IMR-90 (cell line): ENCODE results near the gene MRAP. TPM values are rescaled to one million over a fixed set of nuclear protein-coding genes. Genes with fewer than 3 reads are reported as not detected.
A peak's percentile ranks its signal among the peaks of the same experiment; 100 is the strongest.

Experiments
- ATAC-seq: fragments of 200-7000 bp; cut with Tn5 transposase; 2 replicates; pipeline ENCODE4 v1.9.1; 2020; ENCODE audit warnings: low read depth, mild to moderate bottlenecking, moderate library complexity
- BruUV-seq: library from RNA; stranded (reverse); fragments of 400-500 nt; replicated peaks from 2 replicates; lab custom pipeline; 2021; lab: Mats Ljungman, UMichigan
- CTCF ChIA-PET: fragments of 300-600 bp; formaldehyde crosslinking; extraction: SDS; loops from one replicate; lab custom pipeline; 2021; ENCODE audit warnings: antibody characterized with exemption; lab: Yijun Ruan, JAX
- POLR2A ChIA-PET: fragments of 300-600 bp; sonication (Branson Sonifier 250); formaldehyde crosslinking; loops from one replicate; lab custom pipeline; 2022; ENCODE audit warnings: antibody characterized with exemption; ENCODE audit not compliant: unreplicated experiment; lab: Charles Lee
- DNase-seq: peaks from one replicate; pipeline ENCODE4 v3.0.0; 2013
- H2AFZ ChIP-seq: replicated peaks from 2 replicates; pipeline ENCODE3; 2013; ENCODE audit warnings: low read length, mild to moderate bottlenecking; ENCODE audit not compliant: poor library complexity
- H2AK5ac ChIP-seq: 2 replicates; pipeline ENCODE4 v1.6.1; 2013; ENCODE audit warnings: low read depth, low read length, inconsistent platforms
- H2AK9ac ChIP-seq: replicated peaks from 2 replicates; pipeline ENCODE3; 2013; ENCODE audit warnings: mild to moderate bottlenecking, low read depth, low read length, moderate library complexity; ENCODE audit not compliant: poor library complexity
- H2BK120ac ChIP-seq: 2 replicates; pipeline ENCODE4 v1.6.1; 2013; ENCODE audit warnings: low read depth, low read length, inconsistent platforms
- H2BK15ac ChIP-seq: 3 replicates; pipeline ENCODE4 v1.6.1; 2013; ENCODE audit warnings: low read depth, low read length, inconsistent platforms
- H2BK20ac ChIP-seq: 2 replicates; pipeline ENCODE4 v1.6.1; 2013; ENCODE audit warnings: low read depth, mild to moderate bottlenecking, inconsistent platforms, low read length, moderate library complexity
- H2BK5ac ChIP-seq: 2 replicates; pipeline ENCODE4 v1.6.1; 2013; ENCODE audit warnings: mild to moderate bottlenecking, low read depth, low read length, inconsistent platforms; ENCODE audit not compliant: poor library complexity, severe bottlenecking
- H3K14ac ChIP-seq: replicated peaks from 2 replicates; pipeline ENCODE4 v1.6.1; 2013; ENCODE audit warnings: low read depth, low read length, inconsistent platforms
- H3K18ac ChIP-seq: 2 replicates; pipeline ENCODE4 v1.6.1; 2013; ENCODE audit warnings: low read depth, low read length, control low read depth
- H3K23ac ChIP-seq: 2 replicates; pipeline ENCODE4 v1.6.1; 2013; ENCODE audit warnings: low read depth, low read length, inconsistent platforms
- H3K27ac ChIP-seq: 2 replicates; pipeline ENCODE4 v1.5.1; 2013; ENCODE audit warnings: mild to moderate bottlenecking, control low read depth, low read length; ENCODE audit not compliant: insufficient read depth
- H3K27me3 ChIP-seq: 2 replicates; pipeline ENCODE4 v1.6.1; 2013; ENCODE audit warnings: low read length; ENCODE audit not compliant: control insufficient read depth, insufficient read depth
- H3K36me3 ChIP-seq: 2 replicates; pipeline ENCODE4 v1.6.1; 2013; ENCODE audit warnings: low read length, mixed read lengths; ENCODE audit not compliant: control insufficient read depth, insufficient read depth
- H3K4ac ChIP-seq: 2 replicates; pipeline ENCODE4 v1.6.1; 2013; ENCODE audit warnings: low read depth, low read length, inconsistent platforms
- H3K4me1 ChIP-seq: 2 replicates; pipeline ENCODE4 v1.6.1; 2013; ENCODE audit warnings: low read length, mixed read lengths; ENCODE audit not compliant: control insufficient read depth, insufficient read depth
- H3K4me2 ChIP-seq: 2 replicates; pipeline ENCODE4 v1.6.1; 2013; ENCODE audit warnings: low read depth, mild to moderate bottlenecking, control low read depth, low read length, moderate library complexity
- H3K4me3 ChIP-seq: 2 replicates; pipeline ENCODE4 v1.5.1; 2013; ENCODE audit warnings: low read depth, mild to moderate bottlenecking, control low read depth, low read length, moderate library complexity; ENCODE audit not compliant: insufficient read depth
- H3K56ac ChIP-seq: 2 replicates; pipeline ENCODE4 v1.6.1; 2013; ENCODE audit warnings: low read length, inconsistent platforms; ENCODE audit not compliant: insufficient read depth; ENCODE audit errors: extremely low read depth
- H3K79me1 ChIP-seq, 2 experiments: 2 replicates each; pipeline ENCODE4 v1.6.1; 2013; ENCODE audit warnings: low read length in 2 of 2, inconsistent platforms in 1 of 2, low read depth in 1 of 2
- H3K9ac ChIP-seq: 2 replicates; pipeline ENCODE4 v1.6.1; 2013; ENCODE audit warnings: low read depth, low read length, control low read depth
- H3K9me1 ChIP-seq: 2 replicates; pipeline ENCODE4 v1.6.1; 2013; ENCODE audit warnings: low read length, inconsistent platforms; ENCODE audit not compliant: insufficient read depth
- H3K9me3 ChIP-seq: 2 replicates; pipeline ENCODE4 v1.6.1; 2013; ENCODE audit warnings: low read length; ENCODE audit not compliant: control insufficient read depth, insufficient read depth
- H4K20me1 ChIP-seq: 2 replicates; pipeline ENCODE4 v1.6.1; 2013; ENCODE audit warnings: low read length, inconsistent platforms; ENCODE audit not compliant: insufficient read depth
- H4K5ac ChIP-seq: 2 replicates; pipeline ENCODE4 v1.6.1; 2013; ENCODE audit warnings: mild to moderate bottlenecking, low read depth, low read length, control low read depth
- H4K8ac ChIP-seq, 2 experiments: 2 replicates each; pipeline ENCODE4 v1.6.1; 2013; ENCODE audit warnings: low read depth in 2 of 2, low read length in 2 of 2, control low read depth in 1 of 2, inconsistent platforms in 1 of 2
- H4K91ac ChIP-seq: 2 replicates; pipeline ENCODE4 v1.6.1; 2013; ENCODE audit warnings: low read depth, low read length, inconsistent platforms; ENCODE audit not compliant: insufficient read depth
- BHLHE40 ChIP-seq: fragments of 150-350 bp; IDR thresholded peaks from 2 replicates; pipeline ENCODE4 v1.6.1; 2016; ENCODE audit warnings: mild to moderate bottlenecking, low read depth, low read length
- CEBPB ChIP-seq: IDR thresholded peaks from 2 replicates; pipeline ENCODE4 v1.6.1; 2012; ENCODE audit warnings: low read depth, low read length, improper control_type of control experiment
- FOS ChIP-seq: fragments of 150-350 bp; IDR thresholded peaks from 2 replicates; pipeline ENCODE4 v1.6.1; 2016; ENCODE audit warnings: low read depth, low read length
- MAFK ChIP-seq: IDR thresholded peaks from 2 replicates; pipeline ENCODE4 v1.6.1; 2012; ENCODE audit warnings: low read depth, low read length, improper control_type of control experiment
- MAZ ChIP-seq: IDR thresholded peaks from 2 replicates; pipeline ENCODE4 v1.6.1; 2012; ENCODE audit warnings: low read depth, mild to moderate bottlenecking, low read length, improper control_type of control experiment, moderate library complexity, borderline replicate concordance
- MXI1 ChIP-seq: IDR thresholded peaks from 2 replicates; pipeline ENCODE4 v1.6.1; 2012; ENCODE audit warnings: low read depth, mild to moderate bottlenecking, low read length, moderate library complexity, borderline replicate concordance
- NFE2L2 ChIP-seq: fragments of 150-350 bp; IDR thresholded peaks from 2 replicates; pipeline ENCODE4 v1.6.1; 2016; ENCODE audit warnings: low read depth, mild to moderate bottlenecking, low read length
- POLR2A ChIP-seq: IDR thresholded peaks from 2 replicates; pipeline ENCODE4 v1.6.1; 2012; ENCODE audit warnings: mild to moderate bottlenecking, low read depth, low read length
- RFX5 ChIP-seq: IDR thresholded peaks from 2 replicates; pipeline ENCODE4 v1.8.0; 2012; ENCODE audit warnings: low read depth, mild to moderate bottlenecking, low read length, moderate library complexity
- SMC3 ChIP-seq: fragments of 150-350 bp; IDR thresholded peaks from 2 replicates; pipeline ENCODE4 v1.6.1; 2016; ENCODE audit warnings: low read depth, mild to moderate bottlenecking, antibody characterized with exemption, low read length, moderate library complexity
- WGBS, 2 experiments: methylation state at CpG; one replicate each; pipeline versions ENCODE4 v1.1.5 to v1.1.7; 2013; ENCODE audit warnings: missing lambda C conversion rate in 2 of 2; ENCODE audit not compliant: insufficient read length in 1 of 2; ENCODE audit errors: extremely low coverage in 2 of 2; 5-methylcytosine and 5-hydroxymethylcytosine counted together
- dilution Hi-C: fragments of 300-500 bp; cut with HindIII; formaldehyde crosslinking; loops from one replicate; pipeline ENCODE4 v1.14.3; 2018; ENCODE audit warnings: low sequenced_read_pairs; ENCODE audit not compliant: unreplicated experiment
- in situ Hi-C: fragments of 300-500 bp; cut with MboI; formaldehyde crosslinking; loops from 3 replicates; pipeline ENCODE4 v1.14.3; 2019; ENCODE audit warnings: low sequenced_read_pairs, inconsistent platforms, mixed read lengths
- intact Hi-C: fragments of 100-400 bp; cut with micrococcal nuclease; formaldehyde crosslinking; loops from 2 replicates; pipeline ENCODE4 v1.10.0; 2022
- polyA plus RNA-seq, 3 experiments: library from polyadenylated mRNA; depleted of rRNA; stranded (reverse); fragments of >200 nt; gene quantifications; 2 replicates each; pipeline ENCODE4 v1.2.3, GENCODE V29; 2012; ENCODE audit warnings: low replicate concordance in 1 of 3
- total RNA-seq: library from RNA; depleted of rRNA; stranded (reverse); fragments of >200 nt; gene quantifications from 2 replicates; pipeline ENCODE4 v1.2.3, GENCODE V29; 2012
- TF ChIP-seq, protein P1 (sequence below): conservative IDR thresholded peaks from 2 replicates; pipeline ENCODE4 v1.5.1; 2012; ENCODE audit warnings: mild to moderate bottlenecking, low read depth, low read length, improper control_type of control experiment
- TF ChIP-seq, protein P2 (sequence below): fragments of 150-350 bp; IDR thresholded peaks from 2 replicates; pipeline ENCODE4 v1.6.1; 2016; ENCODE audit warnings: low read depth, mild to moderate bottlenecking, low read length, moderate library complexity, borderline replicate concordance

MRAP gene
- total and polyA plus RNA-seq, 2 of the 4 experiments (the other 2 are of a cell fraction): not detected

DNA sequence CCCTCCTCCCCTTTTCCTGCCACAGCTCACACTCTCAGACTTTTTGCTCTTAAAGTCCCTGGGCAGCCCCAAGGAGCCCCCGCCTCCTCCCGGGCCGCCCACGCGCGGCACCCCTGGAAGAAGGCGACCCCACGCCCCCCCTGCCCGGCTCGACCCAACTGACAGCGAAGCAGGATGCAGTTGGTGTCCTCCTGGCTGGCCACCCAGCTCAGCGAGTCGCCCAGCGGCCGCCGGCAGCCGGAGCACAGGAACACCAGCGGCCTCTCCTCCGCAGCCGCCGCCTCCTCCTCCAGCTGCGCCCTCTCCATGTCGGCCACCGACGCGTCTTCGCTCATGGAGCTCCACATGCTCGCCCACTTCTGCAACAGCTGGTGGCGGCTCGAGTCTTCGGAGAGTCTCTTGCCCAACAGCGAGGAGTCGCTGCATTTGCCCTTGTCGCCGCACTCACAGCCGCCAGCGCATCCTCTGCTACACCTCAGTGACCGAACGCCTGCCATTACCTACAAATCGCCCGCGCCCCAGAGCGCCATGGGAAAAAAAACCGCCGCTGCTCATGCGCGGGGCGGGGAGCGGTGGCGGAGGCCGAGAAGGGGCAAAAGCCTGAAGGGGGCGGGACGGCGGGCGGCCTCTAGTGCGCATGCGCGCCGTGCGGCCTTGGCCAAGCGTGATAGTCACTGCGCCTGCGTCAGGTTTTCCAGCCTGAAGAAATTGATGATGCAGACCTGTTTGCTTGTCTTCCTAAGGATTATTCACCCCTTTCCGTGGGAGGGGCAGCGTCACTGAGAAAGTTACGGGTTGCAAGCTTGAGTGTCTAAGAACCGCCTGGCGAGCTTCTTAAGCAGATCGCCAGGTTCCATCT is 19.9 kb upstream of the MRAP start, which contains the start of gene MIS18A:
MIS18A (minus strand) TSS at position 532 of the 859 bp plus-strand sequence; CDS start at position 497, 35 bp downstream.
- H3K79me1 ChIP-seq: peaks cover 15 to 19% of the 10 kb centered on the region in 2 experiments
- peak within 1 kb of the TSS; percentile 71 for H3K4ac ChIP-seq
- H2AFZ ChIP-seq: peak within 1 kb of the TSS; percentile 98
- H3K27ac ChIP-seq: peak within 1 kb of the TSS; percentile 70
- dilution Hi-C loops (no loop called here), in situ Hi-C loops (no loop called here), intact Hi-C loops (no loop called here)
- H2BK5ac ChIP-seq: peak within 1 kb of the TSS; percentile 26
- H3K9me3 ChIP-seq: no peaks in the 10 kb centered on the region
- peaks cover 5% of the 10 kb centered on the region for H3K4me1 ChIP-seq
- ATAC-seq (peak; percentile 98), DNase-seq (peak; percentile 96)
- BruUV-seq: no TSS peak
- no peak within 1 kb of the TSS for H3K18ac ChIP-seq
- no peaks in the 10 kb centered on the region for H3K27me3 ChIP-seq
- POLR2A ChIA-PET: no interaction called here
- peak within 1 kb of the TSS; percentile 67 for H3K9ac ChIP-seq
- H2AK5ac ChIP-seq: no peak within 1 kb of the TSS; the same call in 1 of the 2 replicates
- H3K56ac ChIP-seq: peak within 1 kb of the TSS; percentile 57
- H3K4me3 ChIP-seq: peak within 1 kb of the TSS; percentile 84
- H2BK120ac ChIP-seq: peak within 1 kb of the TSS; percentile 4
- H3K36me3 ChIP-seq: peaks cover 1% of the 10 kb centered on the region; the same call in 1 of the 2 replicates
- peak within 1 kb of the TSS; percentile 45 for H3K23ac ChIP-seq
- H2BK15ac ChIP-seq: no peak within 1 kb of the TSS
- peak within 1 kb of the TSS; percentile 86 for H2AK9ac ChIP-seq
- peak; percentile 74; the same call in 1 of the 2 replicates for TF ChIP-seq MAZ
- TF ChIP-seq CEBPB: peak; percentile 37; the same call in 1 of the 2 replicates
- TF ChIP-seq RFX5: no peak
- TF ChIP-seq, protein P1, sequence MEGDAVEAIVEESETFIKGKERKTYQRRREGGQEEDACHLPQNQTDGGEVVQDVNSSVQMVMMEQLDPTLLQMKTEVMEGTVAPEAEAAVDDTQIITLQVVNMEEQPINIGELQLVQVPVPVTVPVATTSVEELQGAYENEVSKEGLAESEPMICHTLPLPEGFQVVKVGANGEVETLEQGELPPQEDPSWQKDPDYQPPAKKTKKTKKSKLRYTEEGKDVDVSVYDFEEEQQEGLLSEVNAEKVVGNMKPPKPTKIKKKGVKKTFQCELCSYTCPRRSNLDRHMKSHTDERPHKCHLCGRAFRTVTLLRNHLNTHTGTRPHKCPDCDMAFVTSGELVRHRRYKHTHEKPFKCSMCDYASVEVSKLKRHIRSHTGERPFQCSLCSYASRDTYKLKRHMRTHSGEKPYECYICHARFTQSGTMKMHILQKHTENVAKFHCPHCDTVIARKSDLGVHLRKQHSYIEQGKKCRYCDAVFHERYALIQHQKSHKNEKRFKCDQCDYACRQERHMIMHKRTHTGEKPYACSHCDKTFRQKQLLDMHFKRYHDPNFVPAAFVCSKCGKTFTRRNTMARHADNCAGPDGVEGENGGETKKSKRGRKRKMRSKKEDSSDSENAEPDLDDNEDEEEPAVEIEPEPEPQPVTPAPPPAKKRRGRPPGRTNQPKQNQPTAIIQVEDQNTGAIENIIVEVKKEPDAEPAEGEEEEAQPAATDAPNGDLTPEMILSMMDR: no peak
- peak; percentile 71; the same call in 1 of the 2 replicates for TF ChIP-seq POLR2A
- TF ChIP-seq MXI1: peak; percentile 86
- TF ChIP-seq FOS: peak; percentile 37; the same call in 1 of the 2 replicates
- peak; percentile 78 for TF ChIP-seq MAFK
- TF ChIP-seq, protein P2, sequence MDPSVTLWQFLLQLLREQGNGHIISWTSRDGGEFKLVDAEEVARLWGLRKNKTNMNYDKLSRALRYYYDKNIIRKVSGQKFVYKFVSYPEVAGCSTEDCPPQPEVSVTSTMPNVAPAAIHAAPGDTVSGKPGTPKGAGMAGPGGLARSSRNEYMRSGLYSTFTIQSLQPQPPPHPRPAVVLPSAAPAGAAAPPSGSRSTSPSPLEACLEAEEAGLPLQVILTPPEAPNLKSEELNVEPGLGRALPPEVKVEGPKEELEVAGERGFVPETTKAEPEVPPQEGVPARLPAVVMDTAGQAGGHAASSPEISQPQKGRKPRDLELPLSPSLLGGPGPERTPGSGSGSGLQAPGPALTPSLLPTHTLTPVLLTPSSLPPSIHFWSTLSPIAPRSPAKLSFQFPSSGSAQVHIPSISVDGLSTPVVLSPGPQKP: no peak
- TF ChIP-seq NFE2L2: no peak
- TF ChIP-seq SMC3: no peak
- no peak; the same call in 1 of the 2 replicates for TF ChIP-seq BHLHE40
- peak within 1 kb of the TSS; percentile 45 for H3K14ac ChIP-seq
- H4K8ac ChIP-seq: peak within 1 kb of the TSS; percentile 49 to 93
- WGBS, 2 experiments: 1% methylated on average over 33 of the region's 69 CpGs; no CpG with 5 or more reads in 1 of the 2 experiments
- H4K5ac ChIP-seq: peak within 1 kb of the TSS; percentile 72
- H2BK20ac ChIP-seq: no peak within 1 kb of the TSS
- no peaks in the 10 kb centered on the region for H4K20me1 ChIP-seq
- peak within 1 kb of the TSS; percentile 29 for H4K91ac ChIP-seq
- H3K9me1 ChIP-seq: peaks cover 6% of the 10 kb centered on the region; the same call in 1 of the 2 replicates
- CTCF ChIA-PET: interaction anchor here (0.6 to 1.2 kb wide), 3 partner anchors 86 to 943 kb away, joined by 3 to 4 read pairs (median 4); no protein-coding TSS in a partner anchor
- H3K4me2 ChIP-seq: peak within 1 kb of the TSS; percentile 64
